Upper lobe of left lung (tissue), 4 donors: Measurements from ENCODE around the gene MCF2L.

ENCODE experiments used
- CTCF ChIP-seq, 6 experiments: fragments of 450-650 bp in 4 of 6; fragments of 200-600 bp in 2 of 6; sonication (generic) in 2 of 6; IDR thresholded peaks; one replicate each; pipeline ENCODE4 v1.5.1; 2016 to 2019; ENCODE audit warnings: antibody characterized with exemption in 6 of 6
- EP300 ChIP-seq, 4 donors: sonication (generic); formaldehyde crosslinking; IDR thresholded peaks; one replicate each; pipeline ENCODE4 v1.5.1; 2017; ENCODE audit warnings: antibody characterized with exemption in 4 of 4, control low read depth in 2 of 4
- POLR2A ChIP-seq, 4 donors: fragments of 450-650 bp; IDR thresholded peaks; one replicate each; pipeline ENCODE4 v1.5.1; 2016 to 2017; ENCODE audit warnings: antibody characterized with exemption in 4 of 4, mild to moderate bottlenecking in 2 of 4
- POLR2AphosphoS5 ChIP-seq, 2 donors: sonication (generic); formaldehyde crosslinking; IDR thresholded peaks; one replicate each; pipeline ENCODE4 v1.5.1; 2017; ENCODE audit warnings: antibody characterized with exemption in 2 of 2

GRCh38 chr13:112956571-112957294 is 12.3 kb upstream of the MCF2L start:
- no peak for TF ChIP-seq POLR2A (IDR thresholded peaks at IDR 0.05)
- no peak for TF ChIP-seq CTCF (IDR thresholded peaks at IDR 0.05)
- TF ChIP-seq EP300 (IDR thresholded peaks at IDR 0.05), result no peak
- no peak for TF ChIP-seq POLR2AphosphoS5 (IDR thresholded peaks at IDR 0.05)
